OCI-LY3 (cell line): Measurements from ENCODE around the gene THEM4.

Source experiments
- CTCF ChIP-seq: fragments of 200-600, 300-600 bp; sonication (generic); IDR thresholded peaks from 2 replicates; pipeline ENCODE4 v1.5.1; 2014; ENCODE audit warnings: antibody characterized with exemption, low read length, low read depth
- EZH2phosphoT487 ChIP-seq: fragments of 200-600 bp; shearing (Covaris generic); IDR thresholded peaks from 2 replicates; pipeline ENCODE4 v1.6.1; 2018; ENCODE audit warnings: antibody characterized with exemption, mixed run types, low read depth

DNA sequence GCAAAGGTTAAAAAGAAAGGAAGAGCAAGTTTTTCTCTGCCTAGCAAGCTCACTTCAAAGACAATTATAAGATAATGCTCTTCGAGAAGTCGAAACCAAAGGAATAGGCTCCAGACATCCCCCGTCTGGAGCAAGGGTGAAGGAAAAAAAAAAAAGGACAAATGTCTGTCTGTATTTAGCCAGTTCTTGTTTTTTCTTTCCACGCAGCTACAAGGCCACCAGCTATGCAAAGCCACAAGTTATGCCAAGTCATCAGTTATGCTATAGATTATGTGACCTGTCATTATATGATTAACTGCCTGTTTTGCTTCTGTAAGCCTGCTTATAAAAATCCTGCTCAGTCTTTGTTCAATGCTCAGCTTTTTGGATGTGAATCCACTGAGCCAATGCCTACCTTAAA is 53.4 kb downstream of the THEM4 start:
- TF ChIP-seq CTCF (no peak), EZH2phosphoT487 (no peak)
